ENCODE results near the gene CNMD. TPM values are rescaled to one million over a fixed set of nuclear protein-coding genes. Genes with fewer than 3 reads are reported as not detected.
A peak's percentile ranks its signal among the peaks of the same experiment; 100 is the strongest.
"Not testable (repeated sequence)": the region's sequence is repeated elsewhere in the genome, so short reads cannot be mapped to it uniquely, and the experiment has no call there.

Gene CNMD
- total RNA-seq, 1 donor from 2014 or later: not detected

DNA sequence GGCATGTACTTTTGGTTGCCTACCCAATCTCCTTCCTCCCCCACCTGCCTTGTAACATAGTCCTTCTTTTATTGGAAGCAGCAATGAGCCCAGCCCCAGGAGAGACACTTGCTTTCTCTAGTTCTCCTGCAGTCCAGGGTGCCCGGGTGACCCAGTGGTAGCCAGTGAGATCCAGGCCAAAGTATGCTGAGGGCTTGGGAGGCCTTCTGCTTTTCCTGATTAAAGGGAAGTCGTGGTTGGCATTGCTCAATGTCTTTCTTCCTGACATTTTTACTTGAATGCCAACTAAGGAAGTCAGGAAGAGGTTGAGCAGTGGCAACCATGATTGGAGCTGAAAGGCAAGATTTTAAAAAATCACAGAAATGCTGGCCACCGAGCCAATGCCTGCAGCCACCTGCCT lies 25.7 kb downstream of the CNMD start:
- Histone ChIP-seq H3K4me3 (ENCODE audit: low read depth, low read length) (no peak overlapping the region), H3K36me3 (ENCODE audit: control insufficient read depth, insufficient read depth, low read length) (no peaks in the 10 kb centered on the region), H3K27me3 (ENCODE audit: control insufficient read depth, insufficient read depth, low read length) (no peaks in the 10 kb centered on the region)
- DNase-seq (ENCODE audit: low read depth): peak; percentile 21
- FAIRE-seq: no peak
- TF ChIP-seq, protein P1, sequence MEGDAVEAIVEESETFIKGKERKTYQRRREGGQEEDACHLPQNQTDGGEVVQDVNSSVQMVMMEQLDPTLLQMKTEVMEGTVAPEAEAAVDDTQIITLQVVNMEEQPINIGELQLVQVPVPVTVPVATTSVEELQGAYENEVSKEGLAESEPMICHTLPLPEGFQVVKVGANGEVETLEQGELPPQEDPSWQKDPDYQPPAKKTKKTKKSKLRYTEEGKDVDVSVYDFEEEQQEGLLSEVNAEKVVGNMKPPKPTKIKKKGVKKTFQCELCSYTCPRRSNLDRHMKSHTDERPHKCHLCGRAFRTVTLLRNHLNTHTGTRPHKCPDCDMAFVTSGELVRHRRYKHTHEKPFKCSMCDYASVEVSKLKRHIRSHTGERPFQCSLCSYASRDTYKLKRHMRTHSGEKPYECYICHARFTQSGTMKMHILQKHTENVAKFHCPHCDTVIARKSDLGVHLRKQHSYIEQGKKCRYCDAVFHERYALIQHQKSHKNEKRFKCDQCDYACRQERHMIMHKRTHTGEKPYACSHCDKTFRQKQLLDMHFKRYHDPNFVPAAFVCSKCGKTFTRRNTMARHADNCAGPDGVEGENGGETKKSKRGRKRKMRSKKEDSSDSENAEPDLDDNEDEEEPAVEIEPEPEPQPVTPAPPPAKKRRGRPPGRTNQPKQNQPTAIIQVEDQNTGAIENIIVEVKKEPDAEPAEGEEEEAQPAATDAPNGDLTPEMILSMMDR (IDR thresholded peaks at IDR 0.05; ENCODE audit: insufficient read depth, low read length, severe bottlenecking): no peak

DNA sequence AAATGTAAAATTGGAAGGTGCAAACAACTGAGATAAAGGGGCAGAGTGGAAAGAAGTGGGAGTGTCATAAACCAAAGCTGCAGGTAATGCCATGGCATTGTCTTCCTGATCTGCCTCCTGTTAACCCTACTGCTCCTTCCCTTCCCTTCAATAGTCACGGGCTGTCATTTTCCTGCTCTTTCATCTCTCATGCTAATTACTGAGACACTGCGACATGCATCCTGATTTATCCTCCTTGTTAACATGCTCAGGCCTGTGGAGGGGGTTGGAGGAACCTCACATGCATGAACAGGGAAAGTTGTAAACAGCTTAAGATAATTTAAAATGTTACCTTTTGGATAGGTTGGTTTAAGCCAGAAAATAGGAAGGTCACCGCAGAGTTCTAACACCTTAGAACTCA lies 27.2 kb downstream of the CNMD start:
- DNase-seq (ENCODE audit: low read depth) (no peak), FAIRE-seq (no peak)
- Histone ChIP-seq H3K27me3 (ENCODE audit: control insufficient read depth, insufficient read depth, low read length) (no peaks in the 10 kb centered on the region), H3K36me3 (ENCODE audit: control insufficient read depth, insufficient read depth, low read length) (no peaks in the 10 kb centered on the region), H3K4me3 (ENCODE audit: low read depth, low read length) (no peak overlapping the region)
- TF ChIP-seq, protein P1 (IDR thresholded peaks at IDR 0.05; ENCODE audit: insufficient read depth, low read length, severe bottlenecking): no peak

DNA sequence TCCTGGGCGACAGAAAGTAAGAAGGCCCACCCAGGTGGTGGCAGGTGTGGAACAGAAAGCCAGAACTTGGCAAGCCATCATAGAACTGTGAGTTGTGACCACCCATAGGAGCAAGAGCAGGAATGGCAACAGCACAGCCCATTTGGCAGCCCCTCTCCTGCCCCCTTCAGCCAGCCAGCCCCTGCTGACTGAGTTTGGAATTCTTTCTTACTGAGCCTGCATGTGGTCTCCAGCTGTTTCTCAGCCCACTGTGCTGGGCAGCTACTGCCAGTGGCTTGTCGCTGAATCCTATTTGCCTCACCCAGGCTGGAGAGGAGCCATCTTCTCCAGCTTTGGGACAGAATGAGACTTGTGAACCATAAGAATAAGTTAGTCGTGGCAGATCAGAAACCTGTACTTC lies 28.3 kb downstream of the CNMD start:
- FAIRE-seq: no peak
- no peaks in the 10 kb centered on the region for H3K27me3 ChIP-seq (ENCODE audit: control insufficient read depth, insufficient read depth, low read length)

DNA sequence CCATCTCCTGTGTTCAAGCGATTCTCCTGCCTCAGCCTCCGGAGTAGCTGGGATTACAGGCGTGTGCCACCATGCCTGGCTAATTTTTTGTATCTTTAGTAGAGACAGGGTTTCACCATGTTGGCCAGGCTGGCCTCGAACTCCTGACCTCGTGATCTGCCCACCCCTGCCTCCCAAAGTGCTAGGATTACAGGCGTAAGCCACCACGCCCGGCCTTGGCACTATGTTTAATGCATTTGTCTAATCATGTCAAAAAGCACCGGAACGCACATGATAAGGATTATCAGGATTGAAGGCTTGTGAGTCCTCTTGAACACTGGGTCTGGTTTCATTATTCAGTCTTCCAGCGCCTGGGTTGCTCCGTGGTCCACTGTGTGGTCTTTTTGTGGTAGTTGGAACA lies 31.4 kb downstream of the CNMD start:
- not testable (repeated sequence) for H3K36me3 ChIP-seq (ENCODE audit: control insufficient read depth, insufficient read depth, low read length); DNase-seq (ENCODE audit: low read depth); H3K27me3 ChIP-seq (ENCODE audit: control insufficient read depth, insufficient read depth, low read length); FAIRE-seq; H3K4me3 ChIP-seq (ENCODE audit: low read depth, low read length)

More for the DNA sequence above, 28.3 kb downstream of the CNMD start:
- DNase-seq (ENCODE audit: low read depth): no peak
- TF ChIP-seq, protein P1 (IDR thresholded peaks at IDR 0.05; ENCODE audit: insufficient read depth, low read length, severe bottlenecking): no peak
- Histone ChIP-seq H3K4me3 (ENCODE audit: low read depth, low read length) (no peak overlapping the region), H3K36me3 (ENCODE audit: control insufficient read depth, insufficient read depth, low read length) (no peaks in the 10 kb centered on the region)

DNA sequence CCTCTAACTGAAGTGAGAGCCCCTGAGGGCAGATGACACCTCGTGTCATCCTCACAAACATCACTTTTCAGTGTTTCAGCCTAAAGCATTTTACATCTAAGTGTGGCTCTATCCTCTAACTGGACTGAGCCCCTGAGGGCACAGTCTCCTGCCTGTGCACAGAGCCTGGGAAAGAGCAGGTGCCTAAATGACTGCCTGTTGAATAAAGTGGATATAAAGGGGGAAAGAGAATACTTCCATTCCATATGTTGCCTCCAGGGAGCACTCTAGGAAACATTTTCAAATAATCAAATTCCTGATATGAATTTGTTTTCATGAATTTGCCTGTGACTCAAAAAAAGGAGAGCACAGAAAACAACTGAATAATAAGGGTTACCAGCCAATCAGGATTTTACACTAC lies 32.2 kb downstream of the CNMD start:
- no peaks in the 10 kb centered on the region for H3K36me3 ChIP-seq (ENCODE audit: control insufficient read depth, insufficient read depth, low read length)
- H3K27me3 ChIP-seq (ENCODE audit: control insufficient read depth, insufficient read depth, low read length): no peaks in the 10 kb centered on the region
- TF ChIP-seq, protein P1 (IDR thresholded peaks at IDR 0.05; ENCODE audit: insufficient read depth, low read length, severe bottlenecking): no peak
- DNase-seq (ENCODE audit: low read depth) (no peak), FAIRE-seq (peak; percentile 28)
- no peak overlapping the region for H3K4me3 ChIP-seq (ENCODE audit: low read depth, low read length)

DNA sequence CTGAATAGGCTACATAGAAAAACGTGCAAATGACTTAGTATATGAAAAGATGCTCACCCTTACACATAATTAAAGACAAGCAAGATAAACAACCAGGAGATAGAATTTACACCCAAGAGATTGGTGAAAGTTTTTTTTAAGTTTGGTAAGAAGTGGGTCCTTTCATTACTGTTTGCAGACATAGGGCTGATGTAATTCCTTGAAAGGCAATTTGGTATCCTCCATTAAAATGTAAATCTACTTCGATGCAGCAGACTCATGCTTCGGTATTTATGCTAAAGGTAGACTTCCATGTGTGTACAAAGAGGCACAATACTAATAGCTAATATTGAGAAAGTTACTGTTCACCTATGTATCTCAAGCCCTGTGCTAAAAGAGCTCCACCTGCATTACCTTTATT lies 33.5 kb downstream of the CNMD start:
- TF ChIP-seq, protein P1 (IDR thresholded peaks at IDR 0.05; ENCODE audit: insufficient read depth, low read length, severe bottlenecking): no peak
- no peak for FAIRE-seq

More for the DNA sequence above, 33.5 kb downstream of the CNMD start:
- no peak for DNase-seq (ENCODE audit: low read depth)
- Histone ChIP-seq H3K36me3 (ENCODE audit: control insufficient read depth, insufficient read depth, low read length) (no peaks in the 10 kb centered on the region), H3K4me3 (ENCODE audit: low read depth, low read length) (no peak overlapping the region), H3K27me3 (ENCODE audit: control insufficient read depth, insufficient read depth, low read length) (no peaks in the 10 kb centered on the region)
